Measurements from ENCODE around the gene VSIG8. TPM values are rescaled to one million over a fixed set of nuclear protein-coding genes. Genes with fewer than 3 reads are reported as not detected.

Gene VSIG8
- total RNA-seq, 1 experiment from 2014 or later, result not detected

- Mint-ChIP-seq H3K9me3 (no peaks in the 10 kb centered on the region), H3K27ac (no peak overlapping the region; the same call in 1 of the 2 replicates), H3K36me3 (no peaks in the 10 kb centered on the region), H3K27me3 (ENCODE audit: low read depth) (peaks cover 22% of the 10 kb centered on the region), H3K4me1 (peaks cover 5% of the 10 kb centered on the region), H3K4me3 (no peak overlapping the region)
- ATAC-seq (peak; percentile 96), DNase-seq (ENCODE audit: low spot score) (peak; percentile 67)
- ChIA-PET CTCF (interaction anchor here (0.6 to 6.0 kb wide), 20 partner anchors 12 to 267 kb away, joined by 3 to 41 read pairs (median 4); partner anchors contain the start of genes DUSP23 and VSIG8), POLR2A (interaction anchor here (0.5 kb wide), 1 partner anchor 12 kb away, joined by 6 read pairs; no protein-coding TSS in a partner anchor)
- no peak for TF ChIP-seq NR1H2 (CRISPR knock-in tag; IDR thresholded peaks at IDR 0.05)
- TF ChIP-seq CTCF (IDR thresholded peaks at IDR 0.05), result peak; percentile 18; the same call in 1 of the 2 replicates
- TF ChIP-seq ZNF317 (CRISPR knock-in tag; IDR thresholded peaks at IDR 0.05; ENCODE audit: borderline replicate concordance, low read depth), result no peak
Measured at GRCh38 chr1:159829273-159829634, 33.2 kb downstream of the VSIG8 start.

- Mint-ChIP-seq H3K4me3 (no peak overlapping the region), H3K9me3 (no peaks in the 10 kb centered on the region), H3K27me3 (ENCODE audit: low read depth) (peaks cover 20% of the 10 kb centered on the region), H3K27ac (no peak overlapping the region; the same call in 1 of the 2 replicates), H3K36me3 (no peaks in the 10 kb centered on the region), H3K4me1 (peaks cover 5% of the 10 kb centered on the region)
- no peak for TF ChIP-seq MAX (CRISPR knock-in tag; IDR thresholded peaks at IDR 0.05)
- TF ChIP-seq TCF7 (CRISPR knock-in tag; IDR thresholded peaks at IDR 0.05; ENCODE audit: low read depth), result no peak
- no peak for TF ChIP-seq ZNF416 (CRISPR knock-in tag; IDR thresholded peaks at IDR 0.05)
- TF ChIP-seq JAZF1 (CRISPR knock-in tag; IDR thresholded peaks at IDR 0.05), result no peak
- TF ChIP-seq SP1 (CRISPR knock-in tag; conservative IDR thresholded peaks at IDR 0.05), result no peak
- no peak for TF ChIP-seq ZNF138 (CRISPR knock-in tag; conservative IDR thresholded peaks at IDR 0.05)
- no peak for TF ChIP-seq IRF2 (CRISPR knock-in tag; IDR thresholded peaks at IDR 0.05; ENCODE audit: borderline replicate concordance, low read depth)
- DNase-seq (ENCODE audit: low spot score) (no peak), ATAC-seq (no peak)
- POLR2A ChIA-PET, result no interaction called here
- CTCF ChIA-PET, result interaction anchor here (1.0 to 6.0 kb wide), 13 partner anchors 13 to 267 kb away, joined by 3 to 41 read pairs (median 6); partner anchors contain the start of genes DUSP23 and VSIG8
Measured at GRCh38 chr1:159828581-159829272, 33.7 kb downstream of the VSIG8 start.

GRCh38 chr1:159828176-159828575, 34.3 kb downstream of the VSIG8 start:
- POLR2A ChIA-PET, result no interaction called here
- Mint-ChIP-seq H3K4me1 (peaks cover 10% of the 10 kb centered on the region), H3K4me3 (no peak overlapping the region), H3K27ac (no peak overlapping the region), H3K27me3 (ENCODE audit: low read depth) (peaks cover 16% of the 10 kb centered on the region), H3K36me3 (no peaks in the 10 kb centered on the region), H3K9me3 (no peaks in the 10 kb centered on the region)
- ATAC-seq, result no peak
- DNase-seq (ENCODE audit: low spot score), result no peak
- no peak for TF ChIP-seq PREB (CRISPR knock-in tag; IDR thresholded peaks at IDR 0.05; ENCODE audit: borderline replicate concordance)
- TF ChIP-seq ZNF263 (CRISPR knock-in tag; IDR thresholded peaks at IDR 0.05; ENCODE audit: low read depth), result no peak
- TF ChIP-seq ETV6 (CRISPR knock-in tag; IDR thresholded peaks at IDR 0.05), result no peak
- no peak for TF ChIP-seq IRF2 (CRISPR knock-in tag; IDR thresholded peaks at IDR 0.05; ENCODE audit: borderline replicate concordance, low read depth)
- TF ChIP-seq USF1 (CRISPR knock-in tag; IDR thresholded peaks at IDR 0.05), result no peak
- TF ChIP-seq ZNF232 (CRISPR knock-in tag; IDR thresholded peaks at IDR 0.05), result no peak
- no peak for TF ChIP-seq RELA (CRISPR knock-in tag; IDR thresholded peaks at IDR 0.05; ENCODE audit: borderline replicate concordance)
- TF ChIP-seq ZNF396 (CRISPR knock-in tag; IDR thresholded peaks at IDR 0.05; ENCODE audit: borderline replicate concordance), result no peak
- TF ChIP-seq CTCF (IDR thresholded peaks at IDR 0.05), result no peak
- no peak for TF ChIP-seq GRHL2 (CRISPR knock-in tag; IDR thresholded peaks at IDR 0.05; ENCODE audit: insufficient replicate concordance, severe bottlenecking)
- no peak for TF ChIP-seq IRF1 (CRISPR knock-in tag; IDR thresholded peaks at IDR 0.05)
- CTCF ChIA-PET, result interaction anchor here (1.4 to 6.0 kb wide), 10 partner anchors 13 to 268 kb away, joined by 3 to 41 read pairs (median 10); partner anchors contain the start of gene DUSP23
